Anterior cingulate cortex (tissue), 58 donors: ENCODE results near the gene S100A16.
"Not testable (repeated sequence)": the region's sequence is repeated elsewhere in the genome, so short reads cannot be mapped to it uniquely, and the experiment has no call there.

Experiments
- DNase-seq, 58 donors: peaks; one replicate each; lab custom pipeline; 2025; lab: John Stamatoyannopoulos, UW

The S100A16 gene

DNA sequence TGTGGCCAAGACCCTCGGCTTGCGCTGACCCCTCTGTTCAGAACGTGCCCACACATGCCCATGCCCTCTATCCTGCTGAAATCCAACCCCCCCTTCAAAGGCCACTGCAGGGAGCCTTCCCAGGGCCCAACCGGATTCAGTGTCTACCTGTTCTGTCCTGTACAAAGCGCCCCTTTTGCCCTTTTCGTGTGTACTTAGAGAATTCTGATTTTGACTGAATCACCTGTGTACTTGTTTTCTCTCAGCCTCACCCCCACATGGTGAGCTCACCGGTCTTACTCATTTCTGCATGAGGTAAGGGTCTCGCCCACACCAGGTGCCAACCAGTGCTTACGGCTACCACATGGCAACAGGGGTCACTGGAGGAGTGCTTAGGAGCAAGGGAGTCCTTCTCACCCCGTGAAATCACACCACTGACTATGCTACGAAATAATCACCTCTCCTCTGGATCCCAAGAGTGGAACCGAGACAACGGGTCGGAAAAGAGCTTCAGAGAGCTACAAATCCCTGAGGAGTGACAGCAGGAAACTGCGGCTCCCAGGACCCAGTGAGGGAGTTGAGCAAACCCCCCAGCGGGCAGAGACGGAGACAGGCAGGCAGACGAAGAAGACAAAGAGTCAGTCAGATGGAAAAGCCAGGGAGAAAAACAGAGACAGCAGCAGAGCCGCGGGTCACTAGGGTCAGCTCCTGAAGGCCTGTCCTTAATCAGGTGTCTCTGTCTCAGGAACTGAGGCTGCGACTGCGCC lies 45.1 kb downstream of the S100A16 start:
- no peak for DNase-seq

DNA sequence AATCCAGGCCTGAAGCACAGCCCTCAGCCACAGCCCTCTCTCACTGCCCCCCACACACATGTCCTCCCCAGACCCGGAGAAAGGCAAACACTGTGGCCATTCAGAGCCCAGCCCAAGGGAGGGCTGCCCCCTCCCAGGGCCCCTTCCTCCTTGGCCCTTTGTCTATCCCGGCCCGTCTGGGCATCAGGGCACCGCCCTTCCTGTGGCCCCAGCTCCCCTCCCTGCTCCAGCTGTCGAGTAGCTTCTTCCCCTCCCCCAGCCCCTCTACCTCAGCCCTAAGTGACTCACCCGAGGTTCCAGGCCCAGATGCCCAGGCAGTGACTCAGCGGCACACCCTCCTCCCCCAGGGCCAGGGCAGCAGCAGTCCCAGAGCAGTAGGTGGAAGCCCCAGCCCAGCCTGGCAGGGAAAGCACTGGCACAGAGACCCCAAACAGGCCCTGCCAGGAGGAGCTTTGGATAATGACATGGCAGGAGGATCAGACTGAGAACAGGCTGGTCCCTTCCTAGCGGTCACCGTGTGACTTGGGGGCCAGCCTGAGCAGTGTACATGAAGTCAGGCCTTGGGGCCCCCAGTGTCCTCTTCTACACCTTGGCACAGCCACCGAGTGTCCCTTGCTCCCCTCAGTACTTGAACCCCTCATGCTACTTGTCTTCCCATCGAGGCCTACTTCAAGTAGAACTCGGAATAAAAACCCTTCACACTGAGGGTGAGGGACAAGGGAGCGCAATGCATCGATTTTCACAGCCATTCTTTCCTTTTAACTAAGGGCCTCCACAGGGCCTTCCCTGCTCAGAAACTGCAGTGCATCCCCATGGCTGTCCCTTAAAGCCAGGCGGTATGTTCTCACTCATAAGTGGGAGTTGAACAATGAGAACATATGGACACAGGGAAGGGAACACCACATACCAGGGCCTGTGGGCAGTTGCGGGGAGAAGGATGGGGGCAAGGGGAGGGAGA lies 46.2 kb downstream of the S100A16 start:
- DNase-seq = peak in 36 of 58 donors; percentile 8 to 87 (median 33)

DNA sequence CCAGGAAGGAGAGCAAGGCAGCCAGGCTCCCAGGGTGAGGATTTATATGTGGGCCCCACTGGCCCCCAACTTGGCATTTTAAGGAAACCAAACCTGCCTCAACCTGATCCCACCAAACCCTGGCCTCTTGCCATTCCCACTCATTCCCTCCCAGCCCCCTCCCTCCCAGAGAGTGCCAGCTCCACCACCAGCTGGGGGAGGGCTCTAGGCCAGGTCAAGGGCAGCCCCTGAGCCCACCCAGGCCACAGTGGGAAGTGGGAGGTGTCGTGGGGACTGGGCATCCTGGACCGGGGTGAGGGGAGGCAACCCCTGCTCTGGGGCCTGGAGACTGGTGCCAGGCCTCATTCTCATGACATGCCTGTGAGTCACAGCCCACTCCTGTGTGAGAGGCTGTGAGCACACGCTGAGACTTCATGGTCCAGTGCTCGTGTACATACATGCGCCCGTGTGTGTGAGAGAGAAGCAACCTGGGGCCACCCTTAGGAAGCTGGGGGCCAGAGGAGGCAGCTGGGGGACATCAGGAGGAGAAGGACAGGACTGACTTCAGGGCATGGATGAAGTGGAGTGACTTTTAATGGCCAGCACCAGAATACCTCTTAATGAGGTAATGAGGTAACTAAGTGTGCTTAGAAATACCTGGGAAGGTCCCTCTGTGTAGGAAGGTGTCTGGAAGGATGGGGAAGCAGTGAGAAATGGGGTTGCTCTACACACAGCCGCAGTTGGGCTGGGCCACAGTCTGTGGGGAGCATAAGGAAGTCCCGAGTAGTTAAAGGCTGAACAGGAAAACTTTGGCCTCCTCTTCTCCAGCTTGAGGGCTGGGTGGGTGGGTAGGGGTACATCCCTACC lies 47.2 kb downstream of the S100A16 start, which contains the start of gene S100A2:
TSS of gene S100A2 (minus strand) at position 316 of the 846 bp plus-strand sequence. CDS start 1,967 bp downstream, outside the sequence.
- peak in 2 of 58 donors; percentile 25 to 27 for DNase-seq

DNA sequence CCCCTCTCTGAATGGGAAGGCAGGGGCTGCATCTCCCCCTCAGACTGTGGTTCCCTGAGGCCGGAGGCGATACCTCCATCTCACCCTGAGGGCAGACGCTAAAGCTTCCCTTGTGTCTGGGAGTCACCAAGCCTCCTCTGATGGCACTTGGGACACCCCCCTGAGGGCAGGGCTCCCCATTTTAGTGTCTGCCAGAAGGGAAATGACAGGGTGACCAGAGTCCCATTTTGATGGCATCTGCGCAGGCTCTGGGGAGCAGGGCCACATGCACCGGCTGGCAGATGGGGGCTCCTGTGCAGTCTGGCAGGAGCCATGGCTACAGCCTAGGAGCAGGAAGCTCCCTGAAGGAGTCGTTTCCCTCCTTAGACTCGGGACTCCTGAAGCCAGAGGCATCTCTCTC lies 48.9 kb downstream of the S100A16 start:
- no peak for DNase-seq

DNA sequence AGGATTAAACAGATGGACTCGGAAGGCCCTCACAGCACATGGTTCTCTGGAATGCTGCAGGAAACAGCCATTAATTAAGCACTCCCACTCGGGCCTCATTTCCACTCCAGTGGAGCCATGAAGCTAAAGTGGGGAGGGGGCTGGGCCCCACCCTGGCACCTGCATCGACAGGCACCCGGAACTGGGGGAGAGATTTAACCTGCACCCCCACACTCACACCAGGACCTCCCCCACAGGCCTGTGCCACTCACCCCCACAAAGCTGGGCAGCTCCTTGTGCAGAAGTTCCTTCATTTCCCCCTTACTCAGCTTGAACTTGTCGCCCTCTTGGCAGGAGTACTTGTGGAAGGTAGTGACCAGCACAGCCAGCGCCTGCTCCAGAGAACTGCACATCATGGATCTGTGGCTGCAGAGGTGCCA lies 49.4 kb downstream of the S100A16 start:
- no peak for DNase-seq

DNA sequence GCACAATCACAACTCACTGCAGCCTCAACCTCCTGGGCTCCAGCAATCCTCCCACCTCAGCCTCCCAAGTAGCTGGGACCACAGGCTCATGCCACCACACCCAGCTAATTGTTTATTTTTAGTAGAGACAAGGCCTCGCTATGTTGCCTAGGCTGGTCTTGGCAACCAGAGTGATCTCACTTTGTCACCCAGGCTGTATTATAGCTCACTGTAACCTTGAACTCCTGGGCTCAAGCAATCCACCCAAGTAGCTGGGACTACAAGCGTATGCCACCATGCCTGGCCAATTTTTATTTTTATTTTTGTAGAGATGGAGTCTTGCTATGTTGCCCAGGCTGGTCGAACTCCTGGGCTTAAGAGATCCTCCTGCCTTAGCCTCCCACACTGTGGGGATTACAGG lies 50.9 kb downstream of the S100A16 start:
- DNase-seq = not testable (repeated sequence)

DNA sequence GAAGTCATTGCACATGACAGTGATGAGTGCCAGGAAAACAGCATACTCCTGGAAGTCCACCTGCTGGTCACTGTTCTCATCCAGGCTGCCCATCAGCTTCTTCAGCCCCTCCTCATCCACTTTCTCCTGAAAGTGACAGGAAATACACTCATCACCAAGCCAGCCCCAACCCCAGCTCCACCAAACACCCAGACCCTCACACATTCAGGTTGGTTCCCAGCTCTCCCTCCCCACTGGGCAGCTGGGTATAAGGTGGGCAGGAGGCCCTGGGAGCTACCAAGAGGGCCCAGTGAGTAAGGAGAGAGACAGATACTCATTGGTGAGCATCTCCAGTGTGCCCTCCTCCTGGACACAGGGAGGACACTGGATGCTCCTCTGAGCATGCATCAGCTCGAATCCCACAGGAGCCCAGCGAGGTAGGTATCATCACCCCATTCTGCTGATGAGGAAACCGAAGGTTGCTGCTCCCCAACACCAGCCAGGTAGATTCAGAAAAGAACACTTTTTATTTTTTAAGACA lies 51.4 kb downstream of the S100A16 start:
- DNase-seq = no peak

DNA sequence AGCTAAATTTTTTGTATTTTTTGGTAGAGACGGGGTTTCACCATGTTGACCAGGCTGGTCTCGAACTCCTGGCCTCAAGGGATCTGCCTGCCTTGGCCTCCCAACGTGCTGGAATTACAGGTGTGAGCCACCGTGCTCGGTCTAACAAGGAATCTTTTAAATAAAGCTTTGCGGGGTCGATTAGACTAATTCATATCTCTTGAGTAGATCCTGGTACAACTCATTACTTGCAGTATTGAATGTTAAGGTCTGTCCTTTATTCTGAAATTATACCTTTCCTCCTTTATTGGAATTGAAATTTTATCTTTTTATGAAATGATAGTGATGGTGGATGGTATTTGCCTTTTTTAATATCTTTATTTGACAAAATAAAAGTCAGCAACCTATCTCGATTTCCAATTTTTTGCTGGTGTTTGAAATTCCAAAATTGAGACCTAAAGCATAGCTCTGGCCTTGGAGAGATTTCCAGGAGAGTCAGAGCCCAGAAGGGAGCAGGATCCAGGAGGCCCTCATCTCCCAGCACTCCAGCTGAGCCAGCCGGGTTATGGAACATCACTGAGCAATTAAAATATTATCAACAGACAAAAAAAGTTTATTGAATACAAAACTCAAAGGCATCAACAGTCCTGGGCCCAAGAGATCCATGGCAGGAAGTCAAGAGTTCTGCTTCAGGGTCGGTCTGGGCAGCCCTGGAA lies 52.0 kb downstream of the S100A16 start:
- DNase-seq = no peak

DNA sequence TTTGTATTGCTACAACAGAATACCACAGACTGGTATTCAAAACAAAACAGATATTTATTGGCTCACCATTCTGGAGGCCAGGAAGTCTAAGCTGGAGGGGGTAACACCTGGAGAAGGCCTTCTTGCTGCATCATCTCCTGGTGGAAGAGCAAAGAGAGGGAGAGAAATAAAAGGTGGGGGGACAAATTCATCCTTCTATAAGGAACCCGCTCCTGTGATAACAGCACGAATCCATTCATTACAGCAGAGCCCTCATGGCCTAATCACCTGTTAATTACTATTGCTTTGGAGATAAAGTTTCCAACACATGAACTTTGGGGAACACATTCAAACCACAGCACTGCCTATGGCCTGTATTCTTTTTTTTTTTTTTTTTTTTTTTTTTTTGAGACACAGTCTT lies 52.7 kb downstream of the S100A16 start:
- no peak for DNase-seq

DNA sequence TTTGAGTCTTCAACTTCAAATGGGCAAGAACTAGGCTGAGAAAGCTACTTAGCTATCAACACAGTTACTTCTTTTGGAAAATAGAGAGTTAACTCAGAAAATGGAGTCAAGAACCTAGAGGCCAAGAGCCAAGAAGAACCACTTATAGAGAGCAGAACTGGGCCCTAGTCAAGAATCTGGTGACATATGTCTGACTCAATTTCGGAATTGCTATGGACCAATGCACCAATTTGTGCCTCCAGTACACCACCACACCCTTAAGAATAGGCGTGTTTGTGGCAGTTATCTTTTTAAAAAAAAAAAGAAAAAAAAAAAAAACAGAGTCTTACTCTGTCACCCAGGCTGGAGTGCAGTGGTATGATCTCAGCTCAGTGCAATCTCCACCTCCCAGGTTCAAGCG lies 55.1 kb downstream of the S100A16 start:
- no peak for DNase-seq
